Activated CD4-positive, alpha-beta memory T cell treated with anti-CD3 and anti-CD28 coated beads, Interleukin-2, amount 10 ng/mL, durations not matched to agents 7 days and 5 days (primary cell): ENCODE data around the gene TMEM50B. TPM values are rescaled to one million over a fixed set of nuclear protein-coding genes. Genes with fewer than 3 reads are reported as not detected.

Experiments used
- CTCF ChIA-PET: fragments of 350-600 bp; sonication (Branson Sonifier 250); formaldehyde crosslinking; loops from one replicate; lab custom pipeline; 2021; ENCODE audit warnings: antibody characterized with exemption, inconsistent platforms; lab: Charles Lee
- POLR2A ChIA-PET: fragments of 350-600 bp; sonication (Branson Sonifier 250); formaldehyde crosslinking; loops from one replicate; lab custom pipeline; 2021; ENCODE audit warnings: antibody characterized with exemption; lab: Charles Lee
- DNase-seq: peaks from one replicate; pipeline ENCODE4 v3.0.0-alpha.2; 2020
- H3K27ac Mint-ChIP-seq: one replicate; pipeline ENCODE4 v1.8.0; 2021; ENCODE audit warnings: mild to moderate bottlenecking, mixed read lengths
- H3K27me3 Mint-ChIP-seq: one replicate; pipeline ENCODE4 v1.8.0; 2021; ENCODE audit warnings: mixed read lengths
- H3K36me3 Mint-ChIP-seq: one replicate; pipeline ENCODE4 v1.8.0; 2021; ENCODE audit warnings: low read depth, mixed read lengths
- H3K4me1 Mint-ChIP-seq: one replicate; pipeline ENCODE4 v1.8.0; 2021; ENCODE audit warnings: mixed read lengths
- H3K4me3 Mint-ChIP-seq: one replicate; pipeline ENCODE4 v1.8.0; 2021; ENCODE audit warnings: mild to moderate bottlenecking, mixed read lengths
- H3K9me3 Mint-ChIP-seq: one replicate; pipeline ENCODE4 v1.8.0; 2021; ENCODE audit warnings: mixed read lengths
- total RNA-seq, 2 experiments: library from RNA; stranded (reverse); gene quantifications; one replicate each; pipeline ENCODE4 v1.2.3, GENCODE V29; 2021

The TMEM50B gene
- total RNA-seq, 2 experiments from 2014 or later = 26.5 to 28.2 TPM

GRCh38 chr21:33441489-33442477, 38.0 kb downstream of the TMEM50B start:
- Mint-ChIP-seq H3K4me3 (no peak overlapping the region), H3K27me3 (no peaks in the 10 kb centered on the region), H3K36me3 (peaks cover 17% of the 10 kb centered on the region), H3K4me1 (peaks cover 4% of the 10 kb centered on the region), H3K9me3 (no peaks in the 10 kb centered on the region), H3K27ac (no peak overlapping the region)
- DNase-seq = no peak
- CTCF ChIA-PET = interaction anchor here (1.0 to 1.4 kb wide), 3 partner anchors 164 to 245 kb away, joined by 3 to 5 read pairs (median 4); no protein-coding TSS in a partner anchor
- POLR2A ChIA-PET = no interaction called here

GRCh38 chr21:33437140-33437539, 42.6 kb downstream of the TMEM50B start:
- Mint-ChIP-seq H3K4me3 (no peak overlapping the region), H3K4me1 (peaks cover 33% of the 10 kb centered on the region), H3K27ac (no peak overlapping the region), H3K27me3 (no peaks in the 10 kb centered on the region), H3K36me3 (peaks cover 47% of the 10 kb centered on the region), H3K9me3 (no peaks in the 10 kb centered on the region)
- POLR2A ChIA-PET = no interaction called here
- DNase-seq = no peak
- CTCF ChIA-PET = interaction anchor here (1.1 kb wide), 1 partner anchor 76 kb away, joined by 4 read pairs; no protein-coding TSS in a partner anchor

GRCh38 chr21:33434770-33435360, 44.9 kb downstream of the TMEM50B start:
- Mint-ChIP-seq H3K27me3 (no peaks in the 10 kb centered on the region), H3K27ac (peak overlapping the region; percentile 74), H3K4me1 (peaks cover 31% of the 10 kb centered on the region), H3K9me3 (no peaks in the 10 kb centered on the region), H3K4me3 (peak overlapping the region; percentile 12), H3K36me3 (peaks cover 55% of the 10 kb centered on the region)
- DNase-seq = peak; percentile 34
- ChIA-PET POLR2A (interaction anchor here (0.8 to 1.6 kb wide), 11 partner anchors 10 to 231 kb away, joined by 3 to 7 read pairs (median 5); partner anchors contain the start of genes IFNAR1 and TMEM50B), CTCF (interaction anchor here (1.0 to 2.6 kb wide), 6 partner anchors 11 to 237 kb away, joined by 4 to 15 read pairs (median 5); partner anchors contain the start of gene IFNAR1)

- Mint-ChIP-seq H3K27me3 (no peaks in the 10 kb centered on the region), H3K27ac (peak overlapping the region; percentile 31), H3K36me3 (peaks cover 52% of the 10 kb centered on the region), H3K4me1 (peaks cover 31% of the 10 kb centered on the region), H3K9me3 (no peaks in the 10 kb centered on the region), H3K4me3 (no peak overlapping the region)
- ChIA-PET CTCF (interaction anchor here (1.0 to 2.6 kb wide), 4 partner anchors 12 to 234 kb away, joined by 3 to 15 read pairs (median 9); partner anchors contain the start of gene TMEM50B), POLR2A (interaction anchor here (1.6 kb wide), 1 partner anchor 49 kb away, joined by 7 read pairs; no protein-coding TSS in a partner anchor)
- DNase-seq = no peak
These were observed 46.2 kb downstream of the TMEM50B start for GRCh38 chr21:33433425-33434114.

GRCh38 chr21:33433001-33433400, 46.8 kb downstream of the TMEM50B start:
- H3K36me3 Mint-ChIP-seq = peaks cover 50% of the 10 kb centered on the region
- ChIA-PET CTCF (interaction anchor here (0.8 to 1.5 kb wide), 2 partner anchors 12 to 72 kb away, joined by 3 to 4 read pairs; no protein-coding TSS in a partner anchor), POLR2A (interaction anchor here (1.6 kb wide), 1 partner anchor 21 kb away, joined by 3 read pairs; no protein-coding TSS in a partner anchor)
- H3K9me3 Mint-ChIP-seq = no peaks in the 10 kb centered on the region
- H3K27me3 Mint-ChIP-seq = no peaks in the 10 kb centered on the region
- H3K4me3 Mint-ChIP-seq = no peak overlapping the region
- peaks cover 31% of the 10 kb centered on the region for H3K4me1 Mint-ChIP-seq
- DNase-seq = no peak
- no peak overlapping the region for H3K27ac Mint-ChIP-seq

GRCh38 chr21:33432496-33432895, 47.3 kb downstream of the TMEM50B start:
- peaks cover 31% of the 10 kb centered on the region for H3K4me1 Mint-ChIP-seq
- ChIA-PET CTCF (interaction anchor here (0.8 to 1.5 kb wide), 2 partner anchors 12 to 71 kb away, joined by 3 to 4 read pairs; no protein-coding TSS in a partner anchor), POLR2A (interaction anchor here (1.6 kb wide), 1 partner anchor 21 kb away, joined by 3 read pairs; no protein-coding TSS in a partner anchor)
- peaks cover 46% of the 10 kb centered on the region for H3K36me3 Mint-ChIP-seq
- DNase-seq = no peak
- H3K4me3 Mint-ChIP-seq = no peak overlapping the region
- no peak overlapping the region for H3K27ac Mint-ChIP-seq
- no peaks in the 10 kb centered on the region for H3K9me3 Mint-ChIP-seq
- H3K27me3 Mint-ChIP-seq = no peaks in the 10 kb centered on the region

- H3K36me3 Mint-ChIP-seq = peaks cover 39% of the 10 kb centered on the region
- no peaks in the 10 kb centered on the region for H3K27me3 Mint-ChIP-seq
- H3K27ac Mint-ChIP-seq = no peak overlapping the region
- H3K4me1 Mint-ChIP-seq = peaks cover 31% of the 10 kb centered on the region
- H3K4me3 Mint-ChIP-seq = no peak overlapping the region
- CTCF ChIA-PET = no interaction called here
- POLR2A ChIA-PET = interaction anchor here (0.6 to 0.9 kb wide), 2 partner anchors 68 to 69 kb away, joined by 3 read pairs; no protein-coding TSS in a partner anchor
- H3K9me3 Mint-ChIP-seq = no peaks in the 10 kb centered on the region
- no peak for DNase-seq
These were observed 48.9 kb downstream of the TMEM50B start for GRCh38 chr21:33430858-33431257.

- DNase-seq = no peak
- POLR2A ChIA-PET = no interaction called here
- Mint-ChIP-seq H3K36me3 (peaks cover 26% of the 10 kb centered on the region), H3K27me3 (no peaks in the 10 kb centered on the region), H3K4me1 (peaks cover 14% of the 10 kb centered on the region), H3K4me3 (no peak overlapping the region), H3K27ac (no peak overlapping the region), H3K9me3 (no peaks in the 10 kb centered on the region)
- CTCF ChIA-PET = interaction anchor here (2.2 kb wide), 1 partner anchor 17 kb away, joined by 7 read pairs; no protein-coding TSS in a partner anchor
These were observed 51.1 kb downstream of the TMEM50B start for GRCh38 chr21:33428669-33429068.

- no peak for DNase-seq
- H3K27me3 Mint-ChIP-seq = no peaks in the 10 kb centered on the region
- ChIA-PET CTCF (interaction anchor here (1.0 to 2.2 kb wide), 2 partner anchors 18 to 67 kb away, joined by 4 to 7 read pairs; no protein-coding TSS in a partner anchor), POLR2A (no interaction called here)
- peaks cover 10% of the 10 kb centered on the region for H3K36me3 Mint-ChIP-seq
- H3K27ac Mint-ChIP-seq = no peak overlapping the region
- no peaks in the 10 kb centered on the region for H3K9me3 Mint-ChIP-seq
- no peak overlapping the region for H3K4me3 Mint-ChIP-seq
- peaks cover under 1% of the 10 kb centered on the region for H3K4me1 Mint-ChIP-seq
These were observed 52.7 kb downstream of the TMEM50B start for GRCh38 chr21:33427051-33427450.

- H3K4me1 Mint-ChIP-seq = no peaks in the 10 kb centered on the region
- POLR2A ChIA-PET = no interaction called here
- H3K4me3 Mint-ChIP-seq = no peak overlapping the region
- no peak overlapping the region for H3K27ac Mint-ChIP-seq
- no peaks in the 10 kb centered on the region for H3K27me3 Mint-ChIP-seq
- CTCF ChIA-PET = no interaction called here
- peaks cover 7% of the 10 kb centered on the region for H3K36me3 Mint-ChIP-seq
- no peaks in the 10 kb centered on the region for H3K9me3 Mint-ChIP-seq
- no peak for DNase-seq
These were observed 53.9 kb downstream of the TMEM50B start for GRCh38 chr21:33425825-33426224.

- no peak for DNase-seq
- Mint-ChIP-seq H3K4me3 (no peak overlapping the region), H3K27ac (no peak overlapping the region), H3K9me3 (no peaks in the 10 kb centered on the region), H3K36me3 (peaks cover 3% of the 10 kb centered on the region), H3K27me3 (no peaks in the 10 kb centered on the region), H3K4me1 (no peaks in the 10 kb centered on the region)
- POLR2A ChIA-PET = no interaction called here
- CTCF ChIA-PET = no interaction called here
These were observed 55.6 kb downstream of the TMEM50B start for GRCh38 chr21:33424214-33424613.
